Ureter (tissue), 1 donor: ENCODE measurements around the gene USP12. TPM values are rescaled to one million over a fixed set of nuclear protein-coding genes. Genes with fewer than 3 reads are reported as not detected.
A peak's percentile ranks its signal among the peaks of the same experiment; 100 is the strongest.

Experiments
- DNase-seq: peaks from one replicate; pipeline ENCODE4 v3.0.0-alpha.2; 2020; ENCODE audit warnings: low spot score
- total RNA-seq: library from RNA; stranded (reverse); gene quantifications from one replicate; pipeline ENCODE4 v1.2.4, GENCODE V29; 2023
- donor health status: DM: yes; HTN: yes; CAD: no.

The USP12 gene
- total RNA-seq, 1 donor from 2014 or later = 25.5 TPM

DNA sequence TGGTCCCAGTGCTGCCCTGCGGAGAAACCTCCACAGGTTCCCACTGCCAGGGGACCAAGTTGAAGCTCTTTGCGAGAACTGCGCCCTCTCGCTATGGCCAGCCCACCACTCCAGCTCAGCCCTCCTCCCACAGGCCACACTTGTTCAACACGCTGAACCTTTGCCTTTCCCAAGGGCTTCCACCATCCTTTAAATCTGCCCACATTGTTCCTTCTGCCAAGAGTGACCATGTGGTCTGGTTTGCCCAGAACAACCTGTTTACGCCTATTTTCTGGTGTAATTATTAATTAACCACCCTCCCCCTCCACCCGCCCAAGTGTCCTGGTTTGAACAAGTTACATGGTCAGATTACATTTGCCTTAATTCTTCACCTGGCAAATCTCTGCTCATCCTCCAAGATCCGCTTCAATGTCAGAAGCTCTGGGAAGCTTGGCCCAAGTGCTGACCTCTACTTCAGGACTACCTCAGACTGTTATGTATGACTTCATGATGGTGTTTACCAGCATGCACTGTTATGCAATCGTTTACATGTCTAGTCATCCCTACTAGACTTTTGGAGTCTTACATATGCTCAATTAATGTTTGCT is 12.0 kb upstream of the USP12 start:
- DNase-seq = no peak

DNA sequence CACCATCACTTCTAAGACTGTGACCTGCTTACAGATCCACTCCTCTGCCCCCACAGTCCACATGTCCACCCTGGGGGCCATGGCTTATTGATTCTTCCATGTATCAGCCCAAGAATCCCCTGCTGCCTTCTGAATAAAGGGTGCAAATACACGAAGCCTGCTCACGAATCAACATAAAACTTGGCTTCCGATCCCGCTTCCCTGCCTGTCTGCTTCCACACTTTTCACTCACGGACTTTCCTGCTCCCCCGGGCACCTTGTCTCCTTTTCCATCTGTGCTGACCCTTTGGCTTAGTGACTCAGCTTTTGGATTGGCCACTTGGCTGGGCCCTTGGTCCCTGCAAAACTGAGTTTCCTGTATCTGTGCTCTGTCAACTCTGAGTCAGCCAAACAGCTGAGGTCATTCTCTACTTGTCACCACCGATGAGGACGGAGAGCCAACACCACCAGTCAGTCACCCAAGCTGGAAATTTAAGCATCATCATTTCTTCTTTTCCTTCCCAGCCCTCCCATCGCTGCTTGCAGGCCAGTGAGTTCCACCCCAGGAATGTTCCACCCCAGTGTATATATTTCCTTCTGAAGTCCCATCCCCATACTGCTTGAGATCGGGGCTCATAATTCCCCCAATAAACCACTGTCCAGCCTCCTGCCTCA is 11.4 kb upstream of the USP12 start:
- peak; percentile 53 for DNase-seq

DNA sequence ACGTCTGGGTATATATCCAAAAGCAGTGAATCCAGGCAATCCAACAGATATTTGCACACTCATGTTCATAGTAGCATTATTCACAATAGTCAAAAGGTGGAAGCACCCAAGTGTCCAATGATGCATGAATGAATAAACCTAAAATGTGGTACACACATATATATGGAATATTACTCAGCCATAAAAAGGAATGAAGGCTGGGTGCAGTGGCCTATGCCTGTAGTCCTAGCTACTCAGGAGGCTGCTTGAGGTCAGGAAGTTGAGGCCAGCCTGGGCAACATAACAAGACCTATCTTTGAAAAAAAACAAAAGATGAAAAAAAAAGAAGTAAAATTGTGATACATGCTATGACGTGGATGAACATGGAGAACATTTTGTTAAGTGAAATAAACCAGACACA is 10.4 kb upstream of the USP12 start:
- no peak for DNase-seq

DNA sequence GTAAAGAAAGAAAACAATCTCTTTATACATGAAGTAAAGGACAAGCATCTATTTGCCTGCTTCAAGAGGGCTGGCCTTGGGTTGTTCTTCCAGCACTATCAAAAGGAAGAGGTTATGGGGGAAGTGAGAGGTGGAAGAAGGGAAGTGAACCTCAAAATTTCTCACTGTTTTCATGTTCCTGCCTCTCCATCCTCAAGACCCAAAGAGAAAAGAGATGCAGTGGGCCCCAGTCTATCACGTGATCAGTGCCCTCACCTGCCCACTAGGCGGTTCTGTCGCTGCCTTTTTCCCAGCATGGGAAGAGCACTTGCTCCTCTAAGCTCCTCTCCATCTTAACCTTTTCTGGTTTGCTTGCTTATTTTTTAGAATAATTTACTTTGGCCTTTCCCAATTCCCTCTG is 6.2 kb upstream of the USP12 start:
- no peak for DNase-seq

DNA sequence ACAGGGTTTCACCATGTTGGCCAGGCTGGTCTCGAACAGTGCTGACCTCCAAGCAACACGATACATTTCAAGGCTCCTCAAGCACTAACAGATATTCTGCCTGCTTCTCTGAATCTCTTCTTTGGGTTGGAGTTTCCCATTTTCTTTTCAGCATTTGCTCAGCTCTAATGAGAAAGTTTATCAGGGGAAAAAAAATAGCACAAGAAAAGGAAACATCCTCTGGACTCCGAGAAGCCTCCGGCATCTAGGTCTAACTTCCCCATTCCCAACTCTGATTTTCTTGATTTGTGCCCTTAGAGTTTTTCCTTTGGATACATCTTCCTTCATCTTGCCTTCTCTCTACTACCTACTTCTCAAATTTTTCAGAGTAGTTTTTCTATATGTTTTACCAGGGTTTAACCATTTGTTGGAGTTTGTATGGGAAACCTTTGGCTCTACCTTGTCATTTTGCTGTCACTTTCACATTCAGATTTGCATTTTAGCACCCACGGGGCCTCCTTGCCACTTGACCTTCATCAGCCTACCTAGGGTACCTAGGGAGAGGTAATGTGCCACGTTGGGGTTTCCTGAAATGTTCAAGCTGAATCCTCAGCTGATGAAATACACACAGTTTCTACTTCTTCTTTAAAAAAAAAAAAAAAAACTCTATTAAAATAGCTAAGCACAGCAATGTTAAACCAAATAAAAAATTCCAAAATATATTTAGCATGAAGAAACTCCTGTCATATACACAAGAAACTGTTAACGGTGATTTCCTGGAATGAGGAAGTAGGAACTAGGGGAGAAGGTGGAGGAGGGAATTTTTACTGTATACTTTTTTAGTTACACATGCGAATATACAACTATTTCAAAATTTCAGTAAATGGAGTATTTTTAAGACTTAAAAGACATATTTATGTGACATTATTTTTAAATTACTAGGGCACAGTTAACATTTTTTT is 5.1 kb upstream of the USP12 start:
- no peak for DNase-seq

DNA sequence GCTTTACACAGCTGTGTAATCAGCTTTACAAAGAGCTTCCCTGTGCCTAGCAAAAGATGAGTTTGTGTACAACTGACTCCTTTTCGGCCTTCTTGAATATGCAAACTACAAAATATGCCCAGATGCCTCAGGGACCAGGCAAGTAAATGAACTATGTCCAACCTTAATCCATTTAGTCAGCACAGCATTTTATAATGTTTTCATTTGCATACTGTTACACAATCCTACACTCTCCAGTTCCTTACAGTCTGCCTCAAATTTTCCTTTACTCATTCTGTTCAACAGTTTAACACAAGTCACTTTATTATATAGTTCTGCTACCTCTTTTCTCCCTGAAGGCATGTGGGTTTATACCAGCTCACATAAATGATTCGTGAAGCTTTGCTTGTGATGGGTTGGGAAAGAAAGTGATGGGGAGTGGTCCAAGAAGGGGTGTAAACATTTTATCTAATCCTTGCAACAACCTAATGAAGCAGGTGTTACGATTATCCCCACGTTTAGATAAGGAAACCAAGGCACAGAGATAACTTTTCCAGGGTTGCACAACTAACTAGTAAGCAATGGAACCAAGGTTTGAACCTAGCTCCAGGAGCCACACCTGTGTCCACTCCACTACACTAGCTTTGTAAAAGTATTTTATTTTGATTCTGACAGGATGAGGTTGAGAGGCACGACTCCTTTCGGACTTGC is 3.3 kb upstream of the USP12 start:
- no peak for DNase-seq

DNA sequence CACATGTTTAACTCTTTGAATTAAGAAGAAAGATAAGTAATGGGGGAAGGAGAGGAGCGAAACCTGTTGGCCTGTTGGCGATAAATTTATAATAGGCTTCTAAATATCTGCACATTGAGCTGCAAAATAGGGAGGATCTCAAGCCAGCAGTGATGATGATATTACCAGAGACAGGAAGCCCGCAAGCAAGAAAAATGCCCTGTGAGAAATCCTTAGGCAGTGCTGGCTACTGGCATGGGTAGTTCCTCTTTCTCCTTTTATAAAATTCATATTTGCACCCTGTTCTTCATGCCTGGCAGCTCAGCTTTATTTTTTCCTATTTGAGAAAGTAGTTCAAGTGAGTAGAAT is 858 bp upstream of the USP12 start:
- DNase-seq = no peak

DNA sequence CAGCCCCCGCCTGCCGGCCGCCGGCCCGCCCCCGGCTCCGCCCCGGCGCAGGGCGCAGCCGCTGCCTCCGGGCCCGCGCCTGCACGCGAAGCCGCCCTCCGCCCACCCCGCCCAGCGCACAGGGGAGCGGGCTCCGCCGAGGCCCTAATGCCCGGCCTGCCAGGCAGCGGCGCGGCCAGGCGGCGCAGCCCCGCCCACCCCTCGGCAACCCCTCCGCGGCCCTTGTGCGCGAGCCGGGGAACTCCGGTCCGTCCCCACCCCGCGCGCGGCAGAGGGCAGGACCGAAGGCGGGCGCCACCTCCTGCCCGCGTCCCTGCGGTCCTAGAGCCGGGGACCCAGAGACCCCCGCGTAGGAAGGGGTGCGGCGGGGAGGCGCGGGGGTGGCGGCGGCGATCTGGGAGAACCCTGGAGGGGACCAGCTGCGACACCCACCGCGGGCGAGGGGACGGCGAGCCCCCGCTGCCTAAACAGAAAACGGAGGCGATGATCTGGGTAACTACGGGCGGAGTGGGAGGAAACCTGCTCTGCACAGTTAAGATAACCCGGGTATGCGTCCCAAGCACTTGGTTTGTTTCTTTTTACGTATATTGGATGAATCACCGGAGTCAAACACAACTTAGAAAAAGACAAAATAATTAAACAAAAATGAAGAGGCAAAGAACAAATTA is 350 bp upstream of the USP12 start:
- DNase-seq = peak; percentile 93

DNA sequence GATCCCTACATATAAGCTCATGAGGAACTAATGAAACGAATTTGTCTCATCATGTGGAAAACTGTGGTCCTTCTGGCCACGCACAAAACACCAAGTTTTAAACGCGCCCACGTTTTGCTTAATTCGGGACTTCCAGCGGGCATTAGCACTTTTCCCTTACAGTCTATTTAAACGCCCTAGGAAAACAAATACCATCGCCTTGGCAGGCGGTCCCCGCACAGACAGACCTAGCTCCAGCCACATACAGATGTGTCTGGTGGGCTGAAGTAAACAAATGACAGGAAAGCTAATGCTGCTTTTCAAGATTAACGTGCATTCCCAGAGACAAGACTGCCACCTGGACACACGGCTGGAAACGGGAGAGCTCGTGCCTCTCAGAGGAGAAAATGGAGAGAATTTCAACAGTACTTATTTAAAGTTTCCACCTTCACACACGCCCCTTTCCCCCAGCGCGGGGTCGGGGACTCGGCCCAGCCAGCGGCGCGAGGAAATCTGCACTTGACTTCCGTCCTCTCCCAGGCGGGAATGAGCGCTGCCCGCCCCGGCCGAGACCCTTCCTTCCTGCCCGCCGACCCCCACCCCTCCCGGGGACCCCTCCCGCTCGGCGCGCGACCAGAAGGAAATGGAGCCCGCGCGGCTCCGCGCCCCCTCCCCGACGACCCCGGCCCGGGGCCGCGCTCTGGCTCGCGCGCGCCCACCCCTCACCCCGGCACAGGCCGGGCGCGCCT is 931 bp downstream of the USP12 start:
- DNase-seq = no peak

DNA sequence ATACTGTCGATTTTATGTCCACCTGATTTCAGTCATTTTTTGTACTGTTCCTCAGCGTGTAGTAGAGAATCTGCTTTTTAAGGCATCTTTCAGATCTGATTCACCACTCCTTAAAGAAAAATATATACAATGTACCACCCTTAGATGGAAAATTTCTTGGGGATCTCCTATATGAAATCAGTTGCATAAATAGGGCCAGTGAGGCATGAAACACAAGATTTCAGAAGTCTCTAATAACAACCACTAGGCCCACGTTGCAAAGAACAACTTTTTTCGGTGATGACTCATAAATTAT is 1.4 kb downstream of the USP12 start:
- DNase-seq = no peak

DNA sequence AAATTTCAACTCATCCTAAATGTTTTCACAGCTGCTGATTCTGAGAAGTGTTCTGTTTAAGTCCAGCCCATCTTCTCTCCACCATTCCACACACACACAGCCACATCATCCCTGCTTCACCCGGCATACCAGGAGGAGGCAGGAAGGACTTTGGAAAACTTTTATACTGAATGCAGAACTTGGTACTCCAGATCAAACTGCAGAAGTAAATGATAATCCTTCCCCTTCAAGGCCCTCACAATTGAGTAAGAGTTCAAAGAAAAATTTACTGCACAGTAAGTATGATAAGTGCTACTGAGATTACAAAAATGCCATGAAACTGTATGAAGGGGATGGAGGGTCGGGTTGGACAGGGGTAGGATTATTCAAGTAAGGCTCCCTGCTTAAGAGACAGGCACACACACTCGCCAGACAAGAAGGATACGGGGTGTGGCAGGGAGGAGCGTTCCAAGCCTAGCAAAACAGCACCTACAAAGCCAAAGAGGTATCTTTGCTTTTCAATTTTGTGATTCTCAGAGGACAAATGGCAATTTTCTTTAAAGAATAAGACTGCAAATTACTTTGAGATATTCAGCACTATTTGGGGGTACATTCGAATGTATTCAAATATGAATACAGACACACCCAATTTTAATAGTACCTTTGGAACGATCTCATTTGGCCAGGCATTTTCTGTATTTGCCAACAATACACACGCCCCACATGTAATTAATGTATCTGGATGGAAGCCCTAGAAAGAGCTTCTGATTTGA is 2.5 kb downstream of the USP12 start:
- DNase-seq = no peak

DNA sequence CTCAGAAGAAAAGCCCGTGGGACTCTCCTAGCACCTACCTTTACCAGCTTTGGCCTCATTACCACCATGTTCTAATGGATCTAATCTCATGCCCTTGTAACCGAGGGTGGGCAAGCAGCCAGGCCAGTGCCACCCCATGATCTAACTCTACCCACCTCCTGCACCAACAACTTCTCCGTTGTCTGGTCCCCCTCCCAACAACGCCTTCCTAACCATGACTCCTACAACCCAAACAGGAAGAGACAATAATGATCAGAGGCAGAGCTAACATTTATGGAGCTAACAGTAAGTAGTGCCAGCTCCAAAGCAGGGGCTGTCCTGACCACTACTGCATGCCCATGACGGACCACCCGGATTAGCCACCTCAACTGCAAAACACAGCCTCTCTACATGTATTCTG is 3.5 kb downstream of the USP12 start:
- no peak for DNase-seq

DNA sequence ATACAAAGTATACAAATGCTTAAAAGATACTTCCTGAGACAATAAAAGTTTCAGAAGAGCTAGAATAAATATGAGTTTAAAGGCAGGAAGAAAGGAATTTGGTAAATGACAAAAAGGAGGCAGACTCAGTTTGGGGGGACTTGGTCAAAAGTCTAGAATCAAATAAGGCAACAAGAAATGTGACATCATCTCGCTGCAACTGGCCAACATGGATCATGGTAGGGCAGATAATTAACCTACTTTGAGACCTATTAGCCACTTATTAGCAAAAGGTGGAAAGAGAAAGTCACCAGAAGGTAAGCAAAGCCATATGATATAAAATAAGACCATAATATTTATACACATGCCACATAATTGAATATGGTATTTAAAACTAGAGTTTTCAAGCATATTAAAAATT is 5.3 kb downstream of the USP12 start:
- no peak for DNase-seq

DNA sequence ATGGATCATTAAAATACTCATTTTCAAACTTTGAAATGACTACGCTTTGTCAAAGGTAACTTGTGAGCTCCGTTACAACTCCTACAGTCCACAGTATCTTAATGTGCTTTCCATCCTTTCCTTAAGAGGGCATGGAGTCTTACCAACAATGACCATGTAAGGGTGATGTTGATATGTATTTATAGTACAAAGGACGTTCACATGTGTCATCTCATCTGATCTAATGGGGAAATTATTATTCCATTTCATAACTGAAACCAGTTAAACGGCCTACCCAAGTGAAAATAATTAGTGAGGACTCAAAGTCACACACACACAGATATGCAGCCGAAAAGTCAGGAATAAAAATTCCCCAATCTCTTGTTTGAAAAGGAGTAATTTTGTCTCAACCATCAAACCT is 9.6 kb downstream of the USP12 start:
- no peak for DNase-seq

DNA sequence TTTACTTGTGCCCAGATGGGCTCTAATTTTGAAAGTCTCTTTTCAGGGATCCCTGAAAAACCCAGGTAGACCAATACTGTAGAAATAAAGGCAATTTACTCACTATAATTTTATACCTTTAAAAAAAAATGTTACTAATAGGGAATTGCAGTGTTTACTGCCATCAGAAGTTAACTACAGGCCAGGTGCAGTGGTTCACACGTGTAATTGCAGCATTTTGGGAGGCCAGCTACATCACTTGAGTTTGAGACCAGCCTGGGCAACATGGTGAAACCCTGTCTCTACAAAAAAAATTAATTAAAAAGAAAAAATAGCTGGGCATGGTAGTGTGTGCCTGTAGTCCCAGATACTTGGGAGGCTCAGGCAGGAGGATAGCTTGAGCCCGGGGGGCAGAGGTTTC is 10.2 kb downstream of the USP12 start:
- no peak for DNase-seq

DNA sequence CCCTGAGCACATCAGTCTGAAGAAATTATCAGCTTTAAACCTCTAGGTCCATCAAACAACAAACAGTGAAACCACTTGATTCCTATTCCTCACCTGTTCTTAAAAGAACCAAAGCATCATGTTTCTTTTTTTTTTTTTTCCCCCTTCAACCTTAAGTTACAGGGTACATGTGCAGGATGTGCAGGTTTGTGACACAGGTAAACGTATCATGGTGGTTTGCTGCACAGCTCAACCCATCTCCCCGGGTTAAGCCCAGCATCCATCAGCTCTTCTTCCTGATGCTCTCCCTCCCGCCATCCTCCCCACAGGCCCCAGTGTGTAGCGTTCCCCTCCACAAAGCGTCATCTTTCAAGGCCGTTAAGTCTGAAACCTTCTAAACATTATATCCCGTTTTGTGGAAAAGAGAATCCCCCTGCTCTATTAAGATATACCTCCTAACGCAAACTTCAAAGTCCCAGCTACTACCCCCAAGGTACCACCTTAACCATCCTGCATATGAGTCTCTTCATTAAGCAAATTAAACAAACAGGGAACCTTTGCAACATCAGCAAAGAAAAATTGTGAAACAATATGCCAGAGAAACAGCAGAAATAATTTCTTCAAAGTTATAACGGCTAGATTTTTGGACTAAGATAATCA is 10.8 kb downstream of the USP12 start:
- DNase-seq = no peak

DNA sequence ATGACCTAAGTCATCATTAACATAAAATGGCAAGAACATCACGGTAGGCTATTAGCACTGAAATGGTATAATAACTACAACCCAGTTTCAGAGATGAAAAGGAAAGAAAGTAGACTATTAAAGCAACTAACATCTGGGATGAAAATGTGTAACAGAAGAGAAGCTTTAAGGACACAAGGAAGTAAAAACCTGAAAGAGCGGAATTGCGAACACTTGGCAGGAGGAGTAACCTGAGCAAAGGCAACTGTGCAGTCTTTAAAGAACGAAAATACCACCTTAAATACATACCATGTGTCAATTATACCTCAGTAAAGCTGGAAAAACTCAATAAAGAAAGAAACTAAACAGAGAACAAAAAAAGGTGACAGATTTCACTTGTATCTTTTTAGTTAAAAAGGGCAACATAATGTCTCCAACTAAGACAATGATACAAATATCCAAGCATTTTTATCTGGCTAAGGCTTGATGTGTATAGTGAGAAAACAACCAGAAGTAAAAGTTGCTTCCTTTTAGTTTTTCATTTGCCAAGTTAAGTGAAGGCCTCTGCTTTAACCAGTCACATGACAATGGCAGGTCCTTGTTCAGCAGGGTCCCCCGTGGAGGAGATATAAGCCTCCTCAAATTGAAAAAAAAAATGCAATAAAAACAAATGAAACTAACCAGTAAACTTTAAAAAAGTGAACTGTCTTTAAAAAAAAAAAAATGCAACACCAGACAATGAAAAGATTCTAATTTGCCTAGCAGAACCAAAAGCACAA is 11.6 kb downstream of the USP12 start:
- DNase-seq = no peak

DNA sequence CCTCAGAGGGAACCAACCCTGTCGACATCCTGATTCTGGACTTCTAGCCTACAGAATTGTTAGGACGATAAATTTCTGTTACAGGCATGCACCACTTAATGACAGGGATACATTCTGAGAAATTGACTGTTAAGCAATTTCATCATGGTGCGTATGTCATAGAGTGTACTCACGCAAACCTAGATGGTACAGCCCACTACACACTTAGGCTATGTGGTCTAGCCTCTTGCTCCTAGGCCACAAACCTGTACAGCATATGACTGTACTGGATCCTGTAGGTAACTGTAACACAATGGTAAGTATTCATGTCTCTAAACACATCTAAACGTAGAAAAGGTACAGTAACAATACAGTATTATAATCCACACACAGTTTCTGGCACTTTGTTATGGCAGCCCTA is 13.3 kb downstream of the USP12 start:
- no peak for DNase-seq

DNA sequence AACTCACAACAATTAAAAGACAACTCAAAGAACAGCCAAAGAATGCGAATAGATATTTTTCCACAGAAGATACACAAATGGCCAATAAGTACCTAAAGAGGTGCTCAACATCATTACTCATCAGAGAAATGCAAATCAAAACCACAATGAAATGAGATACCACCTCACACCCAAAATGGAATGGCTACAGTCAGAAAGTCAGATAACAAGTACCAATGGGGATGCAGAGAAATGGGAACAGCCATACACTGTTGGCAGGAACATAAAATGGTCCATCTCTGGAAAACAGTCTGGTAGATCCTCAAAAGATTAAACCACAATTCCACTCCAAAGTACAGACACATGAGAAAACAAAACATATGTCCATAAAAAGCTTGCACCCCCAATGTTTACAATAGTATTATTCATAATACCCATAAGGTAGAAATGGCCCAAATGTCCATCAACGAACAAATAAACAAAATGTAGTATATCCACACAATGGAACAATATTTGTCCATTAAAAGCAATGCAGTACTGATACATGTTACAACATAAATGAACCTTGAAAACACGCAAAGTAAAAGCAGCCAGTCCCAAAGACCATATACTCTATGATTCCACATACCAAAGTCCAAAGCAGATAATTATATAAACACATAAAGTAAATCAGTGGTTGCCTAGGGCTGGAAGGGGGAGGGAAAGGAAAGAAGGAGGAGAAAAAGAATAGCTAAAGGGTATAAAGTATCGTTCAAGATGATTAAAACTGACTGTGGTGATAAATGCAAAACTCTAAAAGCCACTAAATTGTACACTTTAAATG is 19.6 kb downstream of the USP12 start:
- no peak for DNase-seq
